Esophagus squamous epithelium (tissue), 5 donors: Measurements from ENCODE around the gene SETBP1. TPM values are rescaled to one million over a fixed set of nuclear protein-coding genes. Genes with fewer than 3 reads are reported as not detected.
A peak's percentile ranks its signal among the peaks of the same experiment; 100 is the strongest.

Source experiments
- DNase-seq: peaks from one replicate; lab custom pipeline; 2025; lab: John Stamatoyannopoulos, UW
- H3K27ac ChIP-seq, 4 donors: fragments of 200-600 bp; sonication (generic); one replicate each; pipeline ENCODE4 v1.5.1; 2016 to 2019; ENCODE audit warnings: mild to moderate bottlenecking in 1 of 4
- H3K27me3 ChIP-seq, 4 donors: fragments of 200-600 bp; sonication (generic); 1 replicate in 3 of 4; 2 replicates in 1 of 4; pipeline versions ENCODE4 v1.5.1 to v1.6.0; 2017 to 2021; ENCODE audit warnings: antibody characterized with exemption in 1 of 4
- H3K36me3 ChIP-seq, 3 donors: fragments of 200-600 bp; sonication (generic); one replicate each; pipeline ENCODE4 v1.5.1; 2016 to 2019
- H3K4me1 ChIP-seq, 3 donors: fragments of 200-600 bp; sonication (generic); one replicate each; pipeline ENCODE4 v1.5.1; 2017 to 2019
- H3K4me3 ChIP-seq, 4 donors: fragments of 200-600 bp; sonication (generic); 1 replicate in 3 of 4; 2 replicates in 1 of 4; pipeline ENCODE4 v1.5.1; 2016 to 2019; ENCODE audit warnings: mild to moderate bottlenecking in 2 of 4, moderate library complexity in 1 of 4
- H3K9me3 ChIP-seq, 3 donors: fragments of 200-600 bp; sonication (generic); one replicate each; pipeline ENCODE4 v1.5.1; 2016 to 2019
- POLR2A ChIP-seq, 4 donors: fragments of 450-650 bp; IDR thresholded peaks; one replicate each; pipeline ENCODE4 v1.6.1; 2017; ENCODE audit warnings: antibody characterized with exemption in 4 of 4, mild to moderate bottlenecking in 4 of 4, moderate library complexity in 3 of 4
- WGBS, 2 donors: methylation state at CpG; one replicate each; pipeline ENCODE4 v1.1.5; 2018; 5-methylcytosine and 5-hydroxymethylcytosine counted together
- intact Hi-C: fragments of 100-400 bp; cut with DNase I; formaldehyde crosslinking; loops from one replicate; pipeline ENCODE4 v1.15.0; 2022
- total RNA-seq, 4 donors: library from RNA; depleted of rRNA; stranded (reverse); fragments of >200 nt; gene quantifications; one replicate each; pipeline ENCODE4 v1.1.0, GENCODE V29; 2016
- TF ChIP-seq, protein P1 (sequence below), 6 experiments: fragments of 450-650 bp in 4 of 6; fragments of 200-600 bp in 2 of 6; sonication (generic) in 2 of 6; IDR thresholded peaks; one replicate each; pipeline ENCODE4 v1.5.1; 2016 to 2019; ENCODE audit warnings: antibody characterized with exemption in 6 of 6, mild to moderate bottlenecking in 4 of 6, moderate library complexity in 4 of 6
- donor health status: DM: yes; HTN: yes; CAD: no.

Gene SETBP1
- total RNA-seq, 4 donors from 2014 or later: 2.6 to 18.5 (median 6.4) TPM

DNA sequence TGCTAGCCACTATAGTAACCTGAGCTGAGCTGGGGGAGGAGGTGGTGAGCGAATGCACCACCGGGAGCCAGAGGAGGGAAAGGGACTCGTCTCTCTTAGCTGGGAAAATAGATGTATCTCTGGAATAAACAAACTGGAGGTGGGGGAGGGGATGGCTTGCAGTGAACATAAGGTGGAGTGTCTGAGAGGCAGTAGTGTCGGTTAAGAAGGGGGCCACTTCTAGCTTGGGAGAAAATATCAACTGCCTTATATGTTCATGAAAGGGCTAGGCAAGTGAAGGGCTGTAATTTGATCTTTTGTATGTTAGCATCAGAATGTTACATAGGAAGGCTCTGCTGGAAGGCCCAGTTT lies 2.2 kb downstream of the SETBP1 start:
- Histone ChIP-seq H3K27me3 (peaks cover 0 to 21% (median 0%) of the 10 kb centered on the region in 4 donors), H3K4me3 (peak overlapping the region in 3 of 4 donors; percentile 70 to 92 (median 86)), H3K36me3 (no peaks in the 10 kb centered on the region), H3K27ac (peak overlapping the region; percentile 90 to 95 (median 95)), H3K9me3 (no peaks in the 10 kb centered on the region), H3K4me1 (peaks cover 0 to 82% (median 8%) of the 10 kb centered on the region in 3 donors)
- TF ChIP-seq POLR2A (IDR thresholded peaks at IDR 0.05): no peak
- TF ChIP-seq, protein P1, sequence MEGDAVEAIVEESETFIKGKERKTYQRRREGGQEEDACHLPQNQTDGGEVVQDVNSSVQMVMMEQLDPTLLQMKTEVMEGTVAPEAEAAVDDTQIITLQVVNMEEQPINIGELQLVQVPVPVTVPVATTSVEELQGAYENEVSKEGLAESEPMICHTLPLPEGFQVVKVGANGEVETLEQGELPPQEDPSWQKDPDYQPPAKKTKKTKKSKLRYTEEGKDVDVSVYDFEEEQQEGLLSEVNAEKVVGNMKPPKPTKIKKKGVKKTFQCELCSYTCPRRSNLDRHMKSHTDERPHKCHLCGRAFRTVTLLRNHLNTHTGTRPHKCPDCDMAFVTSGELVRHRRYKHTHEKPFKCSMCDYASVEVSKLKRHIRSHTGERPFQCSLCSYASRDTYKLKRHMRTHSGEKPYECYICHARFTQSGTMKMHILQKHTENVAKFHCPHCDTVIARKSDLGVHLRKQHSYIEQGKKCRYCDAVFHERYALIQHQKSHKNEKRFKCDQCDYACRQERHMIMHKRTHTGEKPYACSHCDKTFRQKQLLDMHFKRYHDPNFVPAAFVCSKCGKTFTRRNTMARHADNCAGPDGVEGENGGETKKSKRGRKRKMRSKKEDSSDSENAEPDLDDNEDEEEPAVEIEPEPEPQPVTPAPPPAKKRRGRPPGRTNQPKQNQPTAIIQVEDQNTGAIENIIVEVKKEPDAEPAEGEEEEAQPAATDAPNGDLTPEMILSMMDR (IDR thresholded peaks at IDR 0.05): no peak
- no peak for DNase-seq
- intact Hi-C loops: loop anchor here (10.0 kb wide), 2 partner anchors 142 to 212 kb away; no protein-coding TSS in a partner anchor
- WGBS, 2 donors: 53 to 85% methylated on average over 4 of the region's 4 CpGs

- peak overlapping the region in 1 of 4 donors; percentile 92 for H3K4me3 ChIP-seq
- intact Hi-C loops: loop anchor here (10.0 kb wide), 2 partner anchors 141 to 211 kb away; no protein-coding TSS in a partner anchor
- no peaks in the 10 kb centered on the region for H3K9me3 ChIP-seq
- no peak for DNase-seq
- peaks cover 0 to 21% (median 0%) of the 10 kb centered on the region in 4 donors for H3K27me3 ChIP-seq
- H3K4me1 ChIP-seq: peaks cover 0 to 80% (median 9%) of the 10 kb centered on the region in 3 donors
- no peak for TF ChIP-seq POLR2A (IDR thresholded peaks at IDR 0.05)
- TF ChIP-seq, protein P1 (IDR thresholded peaks at IDR 0.05): no peak
- peak overlapping the region; percentile 90 to 95 (median 95) for H3K27ac ChIP-seq
- no peaks in the 10 kb centered on the region for H3K36me3 ChIP-seq
Measured at GRCh38 chr18:44683556-44683955, 2.9 kb downstream of the SETBP1 start.

- WGBS, 2 donors: 64 to 71% methylated on average over 6 of the region's 6 CpGs
- no peak for TF ChIP-seq POLR2A (IDR thresholded peaks at IDR 0.05)
- TF ChIP-seq, protein P1 (IDR thresholded peaks at IDR 0.05): no peak
- Histone ChIP-seq H3K27ac (peak overlapping the region in 1 of 4 donors; percentile 1), H3K9me3 (no peaks in the 10 kb centered on the region), H3K36me3 (no peaks in the 10 kb centered on the region), H3K4me3 (no peak overlapping the region), H3K27me3 (peaks cover 0 to 19% (median 0%) of the 10 kb centered on the region in 4 donors), H3K4me1 (peaks cover 0 to 75% (median 15%) of the 10 kb centered on the region in 3 donors)
- DNase-seq: no peak
- intact Hi-C loops: loop anchor here (10.0 kb wide), 2 partner anchors 140 to 210 kb away; no protein-coding TSS in a partner anchor
Measured at GRCh38 chr18:44685296-44685695, 4.6 kb downstream of the SETBP1 start.

- Histone ChIP-seq H3K27ac (peak overlapping the region in 1 of 4 donors; percentile 61), H3K4me1 (peaks cover 0 to 66% (median 15%) of the 10 kb centered on the region in 3 donors), H3K27me3 (peaks cover 0 to 13% (median 0%) of the 10 kb centered on the region in 4 donors), H3K4me3 (no peak overlapping the region), H3K36me3 (no peaks in the 10 kb centered on the region), H3K9me3 (no peaks in the 10 kb centered on the region)
- no peak for DNase-seq
- WGBS, 2 donors: 27 to 67% methylated on average over 1 of the region's 1 CpG
- TF ChIP-seq, protein P1 (IDR thresholded peaks at IDR 0.05): peak in 1 of 6 experiments; percentile 27
- TF ChIP-seq POLR2A (IDR thresholded peaks at IDR 0.05): no peak
- intact Hi-C loops: loop anchor here (10.0 kb wide), 2 partner anchors 139 to 209 kb away; no protein-coding TSS in a partner anchor
Measured at GRCh38 chr18:44686156-44686555, 5.5 kb downstream of the SETBP1 start.

DNA sequence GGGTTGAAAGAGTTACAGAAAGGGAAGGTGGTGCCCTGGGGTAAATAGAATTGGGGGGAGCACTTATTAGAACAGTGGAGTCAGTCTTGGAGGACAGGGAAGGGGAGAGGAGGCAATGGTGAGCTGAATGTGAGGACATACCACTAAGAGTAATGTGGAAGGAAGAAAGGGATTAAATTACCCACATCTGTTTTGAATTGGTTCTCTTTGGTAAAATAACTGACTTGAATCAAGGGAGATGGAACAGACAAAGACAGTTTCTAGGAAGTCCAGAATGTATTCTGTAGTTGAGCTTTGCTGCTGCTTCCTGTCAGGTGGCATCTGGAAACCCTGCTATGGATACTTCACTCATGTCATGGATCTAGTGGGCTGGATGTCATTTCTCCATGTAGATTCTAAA lies 6.7 kb downstream of the SETBP1 start:
- Histone ChIP-seq H3K4me3 (no peak overlapping the region), H3K9me3 (no peaks in the 10 kb centered on the region), H3K4me1 (peaks cover 0 to 66% (median 15%) of the 10 kb centered on the region in 3 donors), H3K36me3 (no peaks in the 10 kb centered on the region), H3K27ac (no peak overlapping the region), H3K27me3 (peaks cover 0 to 2% (median 0%) of the 10 kb centered on the region in 4 donors)
- TF ChIP-seq, protein P1 (IDR thresholded peaks at IDR 0.05): no peak
- TF ChIP-seq POLR2A (IDR thresholded peaks at IDR 0.05): no peak
- intact Hi-C loops: loop anchor here (10.0 kb wide), 2 partner anchors 137 to 207 kb away; no protein-coding TSS in a partner anchor
- no peak for DNase-seq
